Skin epidermis (tissue), 12 donors: ENCODE results near the gene RRAS.

Experiments used
- H3K27ac ChIP-seq, 21 experiments: fragments of 200-600 bp; sonication (generic) in 11 of 21; one replicate each; pipeline ENCODE4 v1.5.0; 2020; ENCODE audit warnings: mild to moderate bottlenecking in 3 of 21, inconsistent platforms in 2 of 21, moderate library complexity in 2 of 21
- H3K4me3 ChIP-seq, 7 experiments: fragments of 200-600 bp; sonication (generic) in 2 of 7; one replicate each; pipeline ENCODE4 v1.5.0; 2020; ENCODE audit warnings: inconsistent platforms in 2 of 7, mild to moderate bottlenecking in 2 of 7, moderate library complexity in 1 of 7

RRAS gene

DNA sequence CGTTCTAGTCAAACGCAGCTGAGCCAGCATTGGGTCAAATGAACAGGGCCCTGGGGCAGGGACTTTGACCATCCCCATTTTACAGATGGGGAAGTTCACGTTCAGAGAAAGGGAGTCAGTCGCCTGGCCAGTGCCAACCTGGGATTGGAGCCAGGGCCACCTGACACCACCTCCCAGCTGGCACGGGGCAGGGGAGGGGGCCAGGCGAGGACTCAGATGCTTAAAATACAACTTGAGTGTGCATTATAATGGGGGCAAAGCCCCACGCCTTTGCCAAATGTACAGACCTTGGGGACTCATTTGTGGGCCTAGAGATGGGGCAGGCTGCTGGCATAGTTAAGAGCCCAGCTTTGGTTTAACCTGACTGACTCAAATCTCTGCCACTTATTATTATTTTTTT is 34.3 kb downstream of the RRAS start:
- no peak overlapping the region for H3K4me3 ChIP-seq
- peak overlapping the region in 1 of 21 experiments; percentile 37 for H3K27ac ChIP-seq

GRCh38 chr19:49602806-49603205 is 37.1 kb downstream of the RRAS start:
- Histone ChIP-seq H3K4me3 (no peak overlapping the region), H3K27ac (no peak overlapping the region)

- no peak overlapping the region for H3K4me3 ChIP-seq
Measured at GRCh38 chr19:49601482-49602038, 38.4 kb downstream of the RRAS start.

GRCh38 chr19:49599378-49600295 is 40.3 kb downstream of the RRAS start:
- no peak overlapping the region for H3K4me3 ChIP-seq
- H3K27ac ChIP-seq, result peak overlapping the region in 1 of 21 experiments; percentile 1

More at GRCh38 chr19:49601482-49602038, 38.4 kb downstream of the RRAS start:
- no peak overlapping the region for H3K27ac ChIP-seq

DNA sequence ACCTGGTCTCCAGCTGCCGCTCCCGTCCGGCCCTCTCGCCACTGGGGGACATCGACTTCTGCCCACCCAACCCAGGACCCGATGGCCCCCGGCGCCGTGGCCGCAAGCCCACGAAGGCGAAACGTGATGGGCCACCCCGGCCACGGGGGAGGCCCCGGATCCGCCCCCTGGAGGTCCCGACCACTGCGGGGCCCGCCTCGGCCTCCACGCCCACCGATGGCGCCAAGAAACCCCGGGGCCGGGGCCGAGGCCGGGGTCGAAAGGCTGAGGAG is 42.3 kb downstream of the RRAS start:
- no peak overlapping the region for H3K4me3 ChIP-seq
- no peak overlapping the region for H3K27ac ChIP-seq

DNA sequence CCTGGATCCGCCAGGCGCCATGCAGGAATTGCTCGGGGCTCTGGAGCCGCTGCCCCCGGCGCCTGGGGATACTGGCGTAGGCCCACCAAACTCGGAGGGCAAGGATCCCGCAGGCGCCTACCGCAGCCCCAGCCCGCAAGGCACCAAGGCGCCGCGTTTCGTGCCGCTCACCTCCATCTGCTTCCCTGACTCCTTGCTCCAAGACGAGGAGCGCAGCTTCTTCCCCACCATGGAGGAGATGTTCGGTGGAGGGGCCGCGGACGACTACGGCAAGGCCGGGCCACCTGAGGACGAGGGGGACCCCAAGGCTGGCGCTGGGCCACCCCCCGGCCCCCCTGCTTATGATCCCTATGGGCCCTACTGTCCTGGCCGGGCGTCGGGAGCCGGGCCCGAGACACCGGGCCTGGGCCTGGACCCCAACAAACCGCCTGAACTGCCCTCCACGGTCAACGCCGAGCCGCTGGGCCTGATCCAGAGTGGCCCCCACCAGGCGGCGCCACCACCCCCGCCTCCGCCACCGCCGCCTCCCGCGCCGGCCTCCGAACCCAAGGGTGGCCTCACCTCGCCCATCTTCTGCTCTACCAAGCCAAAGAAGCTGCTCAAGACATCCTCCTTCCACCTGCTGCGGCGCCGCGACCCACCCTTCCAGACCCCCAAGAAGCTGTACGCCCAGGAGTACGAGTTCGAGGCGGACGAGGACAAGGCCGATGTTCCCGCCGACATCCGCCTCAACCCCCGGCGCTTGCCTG is 42.8 kb downstream of the RRAS start:
- Histone ChIP-seq H3K27ac (no peak overlapping the region), H3K4me3 (no peak overlapping the region)

DNA sequence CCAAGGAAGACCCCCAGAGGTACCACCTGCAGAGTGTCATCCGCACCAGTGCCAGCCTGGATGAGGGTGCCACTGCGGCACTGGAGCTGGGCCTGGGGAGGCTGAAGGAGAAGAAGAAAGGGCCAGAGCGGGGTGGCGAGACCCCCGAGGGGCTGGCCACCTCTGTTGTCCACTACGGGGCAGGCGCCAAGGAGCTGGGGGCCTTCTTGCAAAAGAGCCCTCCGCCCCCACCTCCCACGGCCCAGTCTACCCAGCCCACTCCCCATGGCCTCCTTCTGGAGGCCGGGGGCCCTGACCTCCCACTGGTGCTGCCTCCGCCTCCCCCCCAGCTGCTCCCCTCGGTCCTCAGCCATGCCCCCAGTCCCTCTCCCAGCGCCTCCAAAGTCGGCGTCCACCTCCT is 43.5 kb downstream of the RRAS start:
- Histone ChIP-seq H3K27ac (no peak overlapping the region), H3K4me3 (no peak overlapping the region)

DNA sequence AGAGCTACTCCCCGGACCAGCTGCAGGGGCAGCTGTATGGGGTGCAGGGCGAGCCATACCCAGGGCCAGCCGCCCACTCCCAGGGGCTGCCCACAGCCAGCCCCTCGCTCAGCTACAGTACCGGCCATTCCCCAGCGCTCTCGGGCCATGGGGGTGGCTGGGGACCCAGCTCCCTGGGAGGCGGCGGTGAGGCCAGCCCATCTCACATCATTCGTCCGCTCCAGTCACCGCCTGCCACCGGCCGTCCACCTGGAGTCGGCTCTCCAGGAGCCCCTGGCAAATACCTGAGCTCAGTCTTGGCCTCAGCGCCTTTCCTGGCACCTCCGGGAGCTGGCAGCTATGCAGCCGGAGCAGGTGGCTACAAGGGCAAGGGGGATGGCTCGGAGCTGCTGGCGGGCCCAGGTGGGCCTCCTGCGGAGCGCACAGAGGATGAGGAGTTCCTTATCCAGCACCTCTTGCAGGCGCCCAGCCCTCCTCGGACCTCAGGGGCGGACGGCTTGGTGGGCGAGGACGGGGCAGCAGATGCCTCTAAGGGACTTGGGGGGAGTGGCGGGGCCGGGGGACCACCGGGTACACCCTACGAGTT is 44.0 kb downstream of the RRAS start:
- no peak overlapping the region for H3K27ac ChIP-seq

DNA sequence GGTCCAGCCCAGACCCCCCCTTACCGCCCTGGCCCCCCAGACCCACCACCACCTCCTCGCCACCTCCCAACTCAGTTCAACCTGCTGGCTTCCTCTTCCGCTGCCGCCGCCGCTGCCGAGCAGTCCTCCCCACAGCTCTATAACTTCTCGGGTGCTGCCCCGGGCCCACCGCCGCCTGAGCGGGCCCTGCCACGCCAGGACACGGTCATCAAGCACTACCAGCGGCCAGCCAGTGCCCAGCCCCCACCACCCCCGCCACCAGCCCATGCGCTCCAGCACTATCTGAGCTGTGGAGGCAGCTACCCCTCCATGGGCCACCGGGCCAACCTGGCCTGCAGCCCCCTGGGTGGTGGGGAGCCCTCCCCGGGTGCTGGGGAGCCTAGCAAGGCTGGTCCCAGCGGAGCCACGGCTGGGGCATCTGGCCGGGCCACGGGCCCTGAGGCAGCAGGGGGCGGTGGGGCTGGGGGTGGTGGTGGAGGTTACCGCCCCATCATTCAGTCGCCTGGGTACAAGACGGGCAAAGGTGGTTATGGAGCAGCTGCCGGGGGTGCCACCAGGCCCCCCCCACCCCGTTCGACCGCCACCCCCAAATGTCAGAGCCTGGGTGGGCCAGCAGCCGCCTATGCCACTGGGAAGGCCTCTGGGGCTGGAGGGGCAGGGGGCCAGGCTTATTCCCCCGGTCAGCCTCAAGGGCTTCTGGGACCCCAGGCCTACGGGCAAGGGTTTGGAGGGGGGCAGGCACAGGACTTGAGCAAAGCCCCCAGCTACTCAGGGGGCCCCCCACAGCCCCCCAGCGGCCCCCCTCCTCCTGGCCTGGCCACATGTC is 44.7 kb downstream of the RRAS start:
- no peak overlapping the region for H3K27ac ChIP-seq

More for the DNA sequence above, 44.0 kb downstream of the RRAS start:
- no peak overlapping the region for H3K4me3 ChIP-seq

DNA sequence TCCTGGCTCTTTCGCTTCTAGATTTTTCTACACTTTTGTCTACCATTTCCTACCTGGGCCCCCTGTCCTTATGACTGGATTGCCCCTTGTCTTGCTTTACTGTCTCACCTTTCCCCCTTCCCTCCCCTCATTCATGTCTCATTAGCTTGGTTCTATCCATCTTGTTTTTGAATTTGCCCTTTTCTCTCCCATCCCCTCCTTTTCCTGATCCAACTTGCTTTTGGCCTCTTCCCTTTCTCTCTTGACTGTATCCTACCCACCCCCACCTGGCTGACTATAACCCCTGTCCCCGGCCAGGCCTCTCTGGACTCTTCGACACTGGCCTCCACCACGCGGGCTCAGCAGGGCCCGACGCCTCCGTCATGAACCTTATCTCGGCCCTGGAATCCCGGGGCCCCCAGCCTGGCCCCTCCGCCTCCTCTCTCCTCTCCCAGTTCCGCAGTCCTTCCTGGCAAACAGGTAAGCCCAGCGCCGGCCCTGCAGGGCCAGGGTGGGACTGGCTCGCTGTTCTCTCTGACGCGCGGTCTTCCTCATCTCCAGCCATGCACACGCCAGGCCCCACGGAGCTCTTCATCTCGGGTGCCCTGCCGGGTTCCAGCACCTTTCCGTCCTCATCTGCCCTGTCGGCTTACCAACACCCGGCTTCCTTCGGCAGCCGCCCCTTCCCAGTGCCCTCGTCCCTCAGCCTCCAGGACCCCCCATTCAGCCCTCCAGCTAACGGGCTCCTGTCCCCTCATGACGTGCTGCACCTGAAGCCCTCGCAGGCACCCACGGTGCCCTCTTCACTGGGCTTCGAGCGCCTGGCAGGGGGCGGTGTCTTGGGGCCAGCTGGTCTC is 45.6 kb downstream of the RRAS start:
- Histone ChIP-seq H3K4me3 (no peak overlapping the region), H3K27ac (peak overlapping the region in 7 of 21 experiments; percentile 44 to 98 (median 88))

More for the DNA sequence above, 44.7 kb downstream of the RRAS start:
- H3K4me3 ChIP-seq, result no peak overlapping the region

DNA sequence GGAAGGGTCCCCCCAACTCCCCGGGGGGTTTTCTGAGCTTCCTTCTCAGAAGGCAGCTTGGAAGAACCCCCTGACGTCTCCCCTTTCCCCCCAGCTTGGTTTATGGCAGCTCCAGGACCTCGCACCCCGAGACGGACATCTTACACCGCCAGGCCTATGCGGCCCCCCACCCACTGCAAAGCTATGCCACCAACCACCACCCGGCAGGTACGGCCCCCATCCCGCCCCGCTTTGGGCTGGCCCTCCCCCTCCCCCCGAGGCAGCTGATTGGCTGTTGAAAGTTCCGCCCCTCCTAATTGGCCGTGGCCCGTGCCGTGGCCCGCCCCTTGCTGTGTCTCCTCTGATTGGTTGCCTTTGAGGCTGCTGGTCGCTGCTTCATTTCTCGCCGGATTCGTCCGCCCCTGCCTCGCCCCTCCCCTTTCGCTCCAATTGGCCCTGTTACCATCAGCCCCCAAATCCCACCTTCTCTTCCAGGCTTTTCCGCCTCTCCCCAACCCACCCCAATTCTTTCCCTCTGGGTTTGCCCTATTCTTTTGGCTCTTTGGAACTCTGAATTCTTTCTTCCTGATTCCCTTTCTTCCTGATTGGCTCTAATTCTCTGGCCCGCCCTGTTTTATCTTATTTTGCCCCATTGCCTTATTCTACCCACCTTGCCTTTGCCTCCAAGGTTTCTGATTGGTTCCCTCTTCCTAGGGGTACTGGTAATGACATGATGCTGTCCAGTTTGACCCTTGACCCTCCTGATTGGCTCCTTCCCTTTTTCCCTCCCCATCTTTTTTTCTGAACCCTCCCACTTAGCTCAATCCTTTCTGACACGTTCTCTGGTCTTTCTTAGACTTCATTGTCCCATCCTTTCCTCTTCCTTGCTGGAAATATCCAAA is 46.5 kb downstream of the RRAS start:
- Histone ChIP-seq H3K27ac (peak overlapping the region in 20 of 21 experiments; percentile 45 to 99 (median 94)), H3K4me3 (peak overlapping the region; percentile 64 to 86 (median 82))

DNA sequence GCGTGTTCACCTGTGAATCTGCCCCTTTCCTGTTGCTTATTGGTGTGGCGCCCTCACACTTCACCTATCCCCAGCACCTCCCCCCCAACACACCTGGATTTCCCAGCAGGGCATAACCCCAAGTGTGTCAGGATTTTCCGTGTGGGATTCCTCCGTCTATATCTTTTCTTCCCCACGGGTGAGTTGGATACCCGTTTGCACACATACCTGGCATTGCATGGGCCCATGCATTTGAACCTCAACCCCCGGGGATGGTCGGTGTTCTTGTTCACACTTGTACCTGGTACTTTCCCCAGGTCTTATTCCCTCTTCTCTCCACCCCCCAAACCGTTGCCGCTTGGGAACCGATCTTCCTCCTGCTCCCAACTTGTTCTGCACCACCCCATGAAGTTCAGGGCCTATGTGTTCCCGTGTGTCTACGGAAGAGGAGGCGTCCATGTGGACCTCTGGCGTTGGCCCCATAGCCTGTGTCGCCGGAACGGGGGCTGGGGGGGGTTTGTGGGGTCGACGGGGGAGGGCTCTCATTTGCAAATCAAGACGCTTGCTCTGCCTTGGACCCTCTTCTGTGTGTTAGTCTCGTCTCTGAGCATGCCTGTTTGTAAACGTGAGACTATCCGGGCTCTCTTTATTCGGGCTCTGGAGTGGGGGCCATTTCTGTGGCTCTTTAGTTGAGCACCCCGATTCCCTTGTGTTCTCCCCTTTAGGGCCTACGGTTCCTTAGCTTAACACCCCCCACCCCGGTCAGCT is 47.3 kb downstream of the RRAS start:
- peak overlapping the region in 20 of 21 experiments; percentile 52 to 99 (median 95) for H3K27ac ChIP-seq
- peak overlapping the region; percentile 64 to 86 (median 82) for H3K4me3 ChIP-seq

DNA sequence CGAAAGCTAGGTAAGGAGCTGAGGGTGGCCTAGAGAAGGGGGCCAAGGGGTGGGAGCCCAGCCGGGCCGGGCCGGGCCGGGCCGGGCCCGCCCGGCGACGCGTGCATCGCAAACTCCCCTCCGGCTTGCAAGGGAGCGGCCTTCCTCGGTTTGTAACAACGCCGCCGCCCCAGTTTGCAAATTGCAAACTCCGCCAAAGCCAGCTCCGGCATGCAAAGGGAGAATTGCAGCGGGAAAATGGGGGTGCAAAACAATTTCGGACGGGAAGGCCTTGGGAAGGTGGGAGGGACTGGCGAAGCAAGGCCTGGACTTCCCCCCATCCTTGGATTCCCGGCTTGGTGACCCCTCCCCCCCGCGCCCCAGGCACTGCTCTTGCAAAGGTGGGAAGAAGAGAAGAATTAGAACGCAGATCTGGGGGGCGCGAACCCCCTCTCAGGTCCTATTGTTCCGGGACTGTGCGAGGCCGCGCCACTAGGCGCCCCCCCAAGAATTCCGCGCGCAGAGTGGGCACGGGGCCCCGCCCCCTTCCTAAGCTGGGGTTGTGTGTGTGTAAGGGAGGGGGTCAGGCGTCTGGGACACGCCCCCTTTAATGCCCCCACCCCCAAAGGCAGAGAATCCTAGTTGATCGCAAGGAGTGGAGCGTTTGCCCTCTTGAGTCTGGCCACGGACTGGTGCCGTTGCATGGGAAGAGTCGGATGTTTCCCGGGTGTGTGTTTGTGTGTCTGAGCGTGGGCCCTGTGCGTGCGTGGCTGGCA is 48.0 kb downstream of the RRAS start:
- H3K27ac ChIP-seq, result peak overlapping the region; percentile 83 to 99 (median 95)
- peak overlapping the region; percentile 64 to 86 (median 82) for H3K4me3 ChIP-seq

DNA sequence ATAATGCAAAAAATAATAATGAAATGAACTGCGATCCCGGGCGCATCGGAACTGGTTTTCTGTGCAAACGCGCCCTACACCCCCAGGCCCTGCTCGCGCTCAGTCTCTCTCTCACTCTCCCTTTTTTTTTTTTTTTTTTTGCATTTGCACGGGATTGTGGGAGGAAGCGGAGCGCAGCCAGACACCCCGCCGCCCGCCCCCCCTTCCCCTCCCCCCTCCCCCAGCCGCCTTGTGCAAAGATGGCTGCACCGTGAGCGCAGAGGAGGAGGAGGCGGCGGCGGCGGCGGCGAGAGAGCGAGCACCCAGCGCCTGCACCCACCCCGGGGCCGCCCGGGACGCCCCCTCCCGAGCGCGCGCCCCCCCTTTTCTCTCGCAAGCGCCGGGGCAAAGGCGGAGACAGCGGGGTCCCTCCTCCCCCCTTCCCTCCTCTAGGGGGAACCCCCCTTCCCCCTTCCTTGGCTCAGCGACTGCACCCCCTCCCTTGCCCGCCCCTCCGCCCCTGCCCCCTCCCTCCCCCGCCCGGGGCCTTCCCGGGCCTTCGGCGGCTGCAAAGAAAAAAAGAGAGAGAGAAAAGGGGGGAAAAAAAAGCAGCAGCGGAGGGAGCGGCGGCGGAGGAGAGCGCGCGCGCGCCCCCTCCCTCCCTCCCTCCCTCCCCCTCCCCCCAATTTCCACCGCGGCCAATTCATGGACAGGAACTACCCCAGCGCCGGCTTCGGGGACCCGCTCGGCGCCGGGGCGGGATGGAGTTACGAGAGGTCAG is 48.8 kb downstream of the RRAS start, which contains the start of gene PRR12:
Gene PRR12 (plus strand): TSS at position 212 of the 760 bp plus-strand sequence. CDS start 473 bp downstream, at position 685.
- peak within 1 kb of the TSS; percentile 84 to 99 (median 95) for H3K27ac ChIP-seq

More for the DNA sequence above, 48.8 kb downstream of the RRAS start, which contains the start of gene PRR12:
- peak within 1 kb of the TSS; percentile 64 to 86 (median 82) for H3K4me3 ChIP-seq
